IMR-90 (cell line): Measurements from ENCODE around the gene GABARAPL2. TPM values are rescaled to one million over a fixed set of nuclear protein-coding genes. Genes with fewer than 3 reads are reported as not detected.
A peak's percentile ranks its signal among the peaks of the same experiment; 100 is the strongest.

Experiments
- ATAC-seq: fragments of 200-7000 bp; cut with Tn5 transposase; 2 replicates; pipeline ENCODE4 v1.9.1; 2020; ENCODE audit warnings: low read depth, mild to moderate bottlenecking, moderate library complexity
- BruUV-seq: library from RNA; stranded (reverse); fragments of 400-500 nt; replicated peaks from 2 replicates; lab custom pipeline; 2021; lab: Mats Ljungman, UMichigan
- CTCF ChIA-PET: fragments of 300-600 bp; formaldehyde crosslinking; extraction: SDS; loops from one replicate; lab custom pipeline; 2021; ENCODE audit warnings: antibody characterized with exemption; lab: Yijun Ruan, JAX
- POLR2A ChIA-PET: fragments of 300-600 bp; sonication (Branson Sonifier 250); formaldehyde crosslinking; loops from one replicate; lab custom pipeline; 2022; ENCODE audit warnings: antibody characterized with exemption; ENCODE audit not compliant: unreplicated experiment; lab: Charles Lee
- DNase-seq: peaks from one replicate; pipeline ENCODE4 v3.0.0; 2013
- H2AFZ ChIP-seq: replicated peaks from 2 replicates; pipeline ENCODE3; 2013; ENCODE audit warnings: low read length, mild to moderate bottlenecking; ENCODE audit not compliant: poor library complexity
- H2AK5ac ChIP-seq: 2 replicates; pipeline ENCODE4 v1.6.1; 2013; ENCODE audit warnings: low read depth, low read length, inconsistent platforms
- H2AK9ac ChIP-seq: replicated peaks from 2 replicates; pipeline ENCODE3; 2013; ENCODE audit warnings: mild to moderate bottlenecking, low read depth, low read length, moderate library complexity; ENCODE audit not compliant: poor library complexity
- H2BK120ac ChIP-seq: 2 replicates; pipeline ENCODE4 v1.6.1; 2013; ENCODE audit warnings: low read depth, low read length, inconsistent platforms
- H2BK15ac ChIP-seq: 3 replicates; pipeline ENCODE4 v1.6.1; 2013; ENCODE audit warnings: low read depth, low read length, inconsistent platforms
- H2BK20ac ChIP-seq: 2 replicates; pipeline ENCODE4 v1.6.1; 2013; ENCODE audit warnings: low read depth, mild to moderate bottlenecking, inconsistent platforms, low read length, moderate library complexity
- H2BK5ac ChIP-seq: 2 replicates; pipeline ENCODE4 v1.6.1; 2013; ENCODE audit warnings: mild to moderate bottlenecking, low read depth, low read length, inconsistent platforms; ENCODE audit not compliant: poor library complexity, severe bottlenecking
- H3K14ac ChIP-seq: replicated peaks from 2 replicates; pipeline ENCODE4 v1.6.1; 2013; ENCODE audit warnings: low read depth, low read length, inconsistent platforms
- H3K18ac ChIP-seq: 2 replicates; pipeline ENCODE4 v1.6.1; 2013; ENCODE audit warnings: low read depth, low read length, control low read depth
- H3K23ac ChIP-seq: 2 replicates; pipeline ENCODE4 v1.6.1; 2013; ENCODE audit warnings: low read depth, low read length, inconsistent platforms
- H3K27ac ChIP-seq: 2 replicates; pipeline ENCODE4 v1.5.1; 2013; ENCODE audit warnings: mild to moderate bottlenecking, control low read depth, low read length; ENCODE audit not compliant: insufficient read depth
- H3K27me3 ChIP-seq: 2 replicates; pipeline ENCODE4 v1.6.1; 2013; ENCODE audit warnings: low read length; ENCODE audit not compliant: control insufficient read depth, insufficient read depth
- H3K36me3 ChIP-seq: 2 replicates; pipeline ENCODE4 v1.6.1; 2013; ENCODE audit warnings: low read length, mixed read lengths; ENCODE audit not compliant: control insufficient read depth, insufficient read depth
- H3K4ac ChIP-seq: 2 replicates; pipeline ENCODE4 v1.6.1; 2013; ENCODE audit warnings: low read depth, low read length, inconsistent platforms
- H3K4me1 ChIP-seq: 2 replicates; pipeline ENCODE4 v1.6.1; 2013; ENCODE audit warnings: low read length, mixed read lengths; ENCODE audit not compliant: control insufficient read depth, insufficient read depth
- H3K4me2 ChIP-seq: 2 replicates; pipeline ENCODE4 v1.6.1; 2013; ENCODE audit warnings: low read depth, mild to moderate bottlenecking, control low read depth, low read length, moderate library complexity
- H3K4me3 ChIP-seq: 2 replicates; pipeline ENCODE4 v1.5.1; 2013; ENCODE audit warnings: low read depth, mild to moderate bottlenecking, control low read depth, low read length, moderate library complexity; ENCODE audit not compliant: insufficient read depth
- H3K56ac ChIP-seq: 2 replicates; pipeline ENCODE4 v1.6.1; 2013; ENCODE audit warnings: low read length, inconsistent platforms; ENCODE audit not compliant: insufficient read depth; ENCODE audit errors: extremely low read depth
- H3K79me1 ChIP-seq, 2 experiments: 2 replicates each; pipeline ENCODE4 v1.6.1; 2013; ENCODE audit warnings: low read length in 2 of 2, inconsistent platforms in 1 of 2, low read depth in 1 of 2
- H3K9ac ChIP-seq: 2 replicates; pipeline ENCODE4 v1.6.1; 2013; ENCODE audit warnings: low read depth, low read length, control low read depth
- H3K9me1 ChIP-seq: 2 replicates; pipeline ENCODE4 v1.6.1; 2013; ENCODE audit warnings: low read length, inconsistent platforms; ENCODE audit not compliant: insufficient read depth
- H3K9me3 ChIP-seq: 2 replicates; pipeline ENCODE4 v1.6.1; 2013; ENCODE audit warnings: low read length; ENCODE audit not compliant: control insufficient read depth, insufficient read depth
- H4K20me1 ChIP-seq: 2 replicates; pipeline ENCODE4 v1.6.1; 2013; ENCODE audit warnings: low read length, inconsistent platforms; ENCODE audit not compliant: insufficient read depth
- H4K5ac ChIP-seq: 2 replicates; pipeline ENCODE4 v1.6.1; 2013; ENCODE audit warnings: mild to moderate bottlenecking, low read depth, low read length, control low read depth
- H4K8ac ChIP-seq, 2 experiments: 2 replicates each; pipeline ENCODE4 v1.6.1; 2013; ENCODE audit warnings: low read depth in 2 of 2, low read length in 2 of 2, control low read depth in 1 of 2, inconsistent platforms in 1 of 2
- H4K91ac ChIP-seq: 2 replicates; pipeline ENCODE4 v1.6.1; 2013; ENCODE audit warnings: low read depth, low read length, inconsistent platforms; ENCODE audit not compliant: insufficient read depth
- CEBPB ChIP-seq: IDR thresholded peaks from 2 replicates; pipeline ENCODE4 v1.6.1; 2012; ENCODE audit warnings: low read depth, low read length, improper control_type of control experiment
- NFE2L2 ChIP-seq: fragments of 150-350 bp; IDR thresholded peaks from 2 replicates; pipeline ENCODE4 v1.6.1; 2016; ENCODE audit warnings: low read depth, mild to moderate bottlenecking, low read length
- RAD21 ChIP-seq: IDR thresholded peaks from 2 replicates; pipeline ENCODE4 v1.6.1; 2012; ENCODE audit warnings: low read length, improper control_type of control experiment
- WGBS, 2 experiments: methylation state at CpG; one replicate each; pipeline versions ENCODE4 v1.1.5 to v1.1.7; 2013; ENCODE audit warnings: missing lambda C conversion rate in 2 of 2; ENCODE audit not compliant: insufficient read length in 1 of 2; ENCODE audit errors: extremely low coverage in 2 of 2; 5-methylcytosine and 5-hydroxymethylcytosine counted together
- dilution Hi-C: fragments of 300-500 bp; cut with HindIII; formaldehyde crosslinking; loops from one replicate; pipeline ENCODE4 v1.14.3; 2018; ENCODE audit warnings: low sequenced_read_pairs; ENCODE audit not compliant: unreplicated experiment
- in situ Hi-C: fragments of 300-500 bp; cut with MboI; formaldehyde crosslinking; loops from 3 replicates; pipeline ENCODE4 v1.14.3; 2019; ENCODE audit warnings: low sequenced_read_pairs, inconsistent platforms, mixed read lengths
- intact Hi-C: fragments of 100-400 bp; cut with micrococcal nuclease; formaldehyde crosslinking; loops from 2 replicates; pipeline ENCODE4 v1.10.0; 2022
- polyA plus RNA-seq, 3 experiments: library from polyadenylated mRNA; depleted of rRNA; stranded (reverse); fragments of >200 nt; gene quantifications; 2 replicates each; pipeline ENCODE4 v1.2.3, GENCODE V29; 2012; ENCODE audit warnings: low replicate concordance in 1 of 3
- total RNA-seq: library from RNA; depleted of rRNA; stranded (reverse); fragments of >200 nt; gene quantifications from 2 replicates; pipeline ENCODE4 v1.2.3, GENCODE V29; 2012
- TF ChIP-seq, protein P1 (sequence below): conservative IDR thresholded peaks from 2 replicates; pipeline ENCODE4 v1.5.1; 2012; ENCODE audit warnings: mild to moderate bottlenecking, low read depth, low read length, improper control_type of control experiment
- TF ChIP-seq, protein P2 (sequence below): fragments of 150-350 bp; IDR thresholded peaks from 2 replicates; pipeline ENCODE4 v1.6.1; 2017; ENCODE audit warnings: mild to moderate bottlenecking, antibody characterized with exemption, low read length, low read depth

Gene GABARAPL2
- total and polyA plus RNA-seq, 2 of the 4 experiments (the other 2 are of a cell fraction): 33.3 to 65.9 TPM

DNA sequence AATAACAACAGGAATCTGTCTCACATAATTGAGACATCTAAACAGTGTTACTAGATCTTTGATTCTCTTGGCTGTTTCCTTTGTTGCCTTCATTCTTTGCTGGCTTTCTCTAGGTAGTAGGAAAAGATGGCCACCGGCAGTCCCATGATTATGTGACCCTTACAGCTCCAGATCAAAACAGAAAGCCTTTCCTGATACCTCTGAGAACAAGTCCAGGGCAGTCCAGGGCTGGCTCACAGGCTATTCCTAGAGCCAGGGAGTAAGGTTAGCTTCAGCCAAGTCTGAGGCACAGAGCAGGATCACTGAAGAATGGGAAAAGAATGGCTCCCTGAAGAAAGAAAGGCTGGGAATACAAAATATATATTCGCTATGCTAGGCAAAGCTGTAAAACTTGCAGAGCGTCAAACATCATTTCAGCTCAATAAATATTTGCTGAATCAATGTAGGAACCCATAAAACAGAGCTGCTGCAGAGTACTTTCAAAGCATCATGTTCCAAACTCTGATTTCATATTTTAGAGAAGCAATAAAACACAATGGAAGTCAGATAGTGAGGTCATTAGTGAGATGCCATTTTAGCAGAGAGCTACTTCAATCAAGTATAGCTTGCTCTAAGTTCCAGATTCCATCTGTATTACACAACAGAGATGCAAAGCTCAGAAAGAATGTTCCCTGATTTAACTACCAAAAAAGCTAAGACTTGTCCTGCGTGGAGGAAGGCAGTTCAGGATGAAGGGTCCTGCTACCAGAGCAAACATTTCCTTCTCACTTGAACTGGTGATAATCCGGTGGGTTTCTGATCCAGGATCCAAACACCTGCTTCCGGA is 33.5 kb downstream of the GABARAPL2 start:
- Histone ChIP-seq H2BK120ac (no peak overlapping the region), H4K20me1 (no peaks in the 10 kb centered on the region), H3K27ac (no peak overlapping the region; the same call in 1 of the 2 replicates), H4K8ac (no peak overlapping the region), H3K18ac (no peak overlapping the region), H3K79me1 (0 out of 4 replicates have a peak, but pooled peaks cover 0 to 3% of the 10 kb centered on the region in 2 experiments), H3K14ac (no peak overlapping the region), H3K9me1 (peaks cover 3% of the 10 kb centered on the region; the same call in 1 of the 2 replicates), H3K56ac (no peak overlapping the region), H2BK20ac (no peak overlapping the region), H3K27me3 (no peaks in the 10 kb centered on the region), H2AK5ac (no peak overlapping the region), H3K4me2 (no peak overlapping the region), H3K23ac (no peak overlapping the region), H3K4me1 (peaks cover 3% of the 10 kb centered on the region), H4K5ac (no peak overlapping the region; the same call in 1 of the 2 replicates), H2AK9ac (no peak overlapping the region), H3K4me3 (no peak overlapping the region), H3K9ac (no peak overlapping the region), H2BK5ac (no peak overlapping the region), H2BK15ac (no peak overlapping the region), H3K36me3 (peaks cover 26% of the 10 kb centered on the region), H4K91ac (no peak overlapping the region), H3K4ac (no peak overlapping the region), H2AFZ (no peak overlapping the region), H3K9me3 (peaks cover 3% of the 10 kb centered on the region; the same call in 1 of the 2 replicates)
- in situ Hi-C loops: loop anchor here (25.0 kb wide), 1 partner anchor 387 kb away; the partner anchor contains the start of genes CTRB1 and CTRB2
- DNase-seq (peak; percentile 60), ATAC-seq (peak; percentile 94)
- no CpG with 5 or more reads among the region's 6 CpGs for WGBS, 2 experiments
- dilution Hi-C loops: no loop called here
- TF ChIP-seq CEBPB (peak; percentile 66), RAD21 (no peak), NFE2L2 (no peak)
- TF ChIP-seq, protein P1, sequence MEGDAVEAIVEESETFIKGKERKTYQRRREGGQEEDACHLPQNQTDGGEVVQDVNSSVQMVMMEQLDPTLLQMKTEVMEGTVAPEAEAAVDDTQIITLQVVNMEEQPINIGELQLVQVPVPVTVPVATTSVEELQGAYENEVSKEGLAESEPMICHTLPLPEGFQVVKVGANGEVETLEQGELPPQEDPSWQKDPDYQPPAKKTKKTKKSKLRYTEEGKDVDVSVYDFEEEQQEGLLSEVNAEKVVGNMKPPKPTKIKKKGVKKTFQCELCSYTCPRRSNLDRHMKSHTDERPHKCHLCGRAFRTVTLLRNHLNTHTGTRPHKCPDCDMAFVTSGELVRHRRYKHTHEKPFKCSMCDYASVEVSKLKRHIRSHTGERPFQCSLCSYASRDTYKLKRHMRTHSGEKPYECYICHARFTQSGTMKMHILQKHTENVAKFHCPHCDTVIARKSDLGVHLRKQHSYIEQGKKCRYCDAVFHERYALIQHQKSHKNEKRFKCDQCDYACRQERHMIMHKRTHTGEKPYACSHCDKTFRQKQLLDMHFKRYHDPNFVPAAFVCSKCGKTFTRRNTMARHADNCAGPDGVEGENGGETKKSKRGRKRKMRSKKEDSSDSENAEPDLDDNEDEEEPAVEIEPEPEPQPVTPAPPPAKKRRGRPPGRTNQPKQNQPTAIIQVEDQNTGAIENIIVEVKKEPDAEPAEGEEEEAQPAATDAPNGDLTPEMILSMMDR: no peak
- TF ChIP-seq, protein P2, sequence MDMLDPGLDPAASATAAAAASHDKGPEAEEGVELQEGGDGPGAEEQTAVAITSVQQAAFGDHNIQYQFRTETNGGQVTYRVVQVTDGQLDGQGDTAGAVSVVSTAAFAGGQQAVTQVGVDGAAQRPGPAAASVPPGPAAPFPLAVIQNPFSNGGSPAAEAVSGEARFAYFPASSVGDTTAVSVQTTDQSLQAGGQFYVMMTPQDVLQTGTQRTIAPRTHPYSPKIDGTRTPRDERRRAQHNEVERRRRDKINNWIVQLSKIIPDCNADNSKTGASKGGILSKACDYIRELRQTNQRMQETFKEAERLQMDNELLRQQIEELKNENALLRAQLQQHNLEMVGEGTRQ: no peak
- intact Hi-C loops: no loop called here
- CTCF ChIA-PET: no interaction called here
- TSS peak; percentile 34 for BruUV-seq
- POLR2A ChIA-PET: no interaction called here
